Measurements from ENCODE around the gene GRM4.

Gene GRM4

DNA sequence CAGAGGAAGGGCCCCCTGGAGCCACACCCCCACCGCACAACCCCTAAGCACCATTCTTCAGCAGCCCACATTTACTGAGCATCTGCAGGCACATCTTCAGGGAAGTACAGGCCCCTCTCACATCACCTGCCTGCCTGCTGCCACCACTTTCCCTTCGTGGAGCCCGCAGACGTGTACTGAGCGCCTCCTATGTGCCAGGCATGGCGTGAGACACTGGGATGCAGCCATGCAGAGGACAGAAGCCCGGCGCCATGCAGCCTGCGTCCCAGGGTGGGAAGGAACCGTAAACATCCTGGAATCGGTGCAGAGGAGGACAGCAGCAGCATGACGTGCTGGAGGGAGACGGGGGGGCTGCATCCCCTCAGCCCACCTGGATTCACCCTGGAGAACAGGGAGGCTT, 78.1 kb downstream of the GRM4 start:
- TF ChIP-seq GATA3 (IDR thresholded peaks at IDR 0.05; ENCODE audit: low read depth, low read length) (no peak), GATA2 (IDR thresholded peaks at IDR 0.05; ENCODE audit: low read depth, low read length) (no peak)

DNA sequence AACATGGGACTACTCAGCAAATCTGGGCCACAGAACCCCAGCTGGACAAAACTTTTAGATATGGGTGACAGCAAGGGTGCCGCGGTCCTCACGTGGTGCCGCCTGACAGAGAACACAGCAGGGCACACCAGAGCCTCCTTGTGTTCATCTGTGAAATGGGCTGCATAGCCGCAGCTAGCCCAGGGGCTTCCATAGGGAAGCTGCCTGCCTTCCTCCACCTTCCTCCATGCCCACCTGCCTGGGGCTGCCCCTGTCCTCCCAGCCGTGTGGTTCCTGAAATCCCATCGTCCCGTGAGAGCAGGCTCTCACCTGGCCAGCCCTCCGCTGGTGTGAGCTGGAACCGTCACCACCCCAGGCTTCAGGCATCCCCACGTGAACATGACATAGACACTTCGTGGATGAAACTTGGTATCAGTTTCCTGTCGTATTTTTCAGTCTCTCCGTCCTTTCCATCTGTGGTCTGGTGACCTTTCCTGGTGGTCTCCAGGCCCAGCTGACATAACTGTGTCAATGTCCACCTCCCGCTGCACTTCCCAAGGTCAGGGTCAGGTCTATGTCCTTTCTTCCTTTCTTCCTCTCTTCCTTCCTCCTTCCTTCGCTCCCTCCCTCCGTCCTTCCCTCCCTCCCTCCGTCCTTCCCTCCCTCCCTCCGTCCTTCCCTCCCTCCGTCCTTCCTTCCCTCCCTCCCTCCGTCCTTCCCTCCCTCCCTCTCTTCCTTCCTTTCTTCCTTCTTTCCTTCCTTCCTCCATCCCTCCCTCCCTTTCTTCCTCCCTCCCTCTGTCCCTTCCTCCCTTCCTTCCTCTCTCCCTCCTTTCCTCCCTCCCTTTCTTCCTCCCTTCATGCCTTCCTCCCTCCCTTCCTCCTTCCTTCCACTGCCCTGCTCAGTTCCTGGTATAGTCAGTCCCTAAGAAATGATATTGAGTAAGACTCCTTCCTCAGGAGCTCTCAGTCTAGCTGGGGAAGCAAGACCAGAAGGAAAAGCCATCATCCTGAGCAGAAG, 78.8 kb downstream of the GRM4 start:
- TF ChIP-seq GATA3 (IDR thresholded peaks at IDR 0.05; ENCODE audit: low read depth, low read length), result no peak
- TF ChIP-seq GATA2 (IDR thresholded peaks at IDR 0.05; ENCODE audit: low read depth, low read length), result no peak

DNA sequence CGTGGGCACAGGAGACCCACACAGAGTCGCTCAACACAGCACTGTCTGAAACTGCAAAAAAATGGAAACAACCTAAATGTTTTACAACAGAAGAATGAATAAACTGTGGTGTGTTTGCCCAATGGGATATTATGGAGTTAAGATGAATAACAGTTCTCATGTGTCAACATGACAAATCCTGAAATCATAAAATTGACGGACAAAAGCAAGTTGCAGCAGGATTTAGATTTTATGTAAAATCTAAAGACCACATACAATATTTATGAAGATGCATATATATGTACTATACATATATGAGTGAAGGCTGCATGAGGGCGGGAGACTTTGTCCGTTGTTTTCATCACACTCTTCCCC, 79.7 kb downstream of the GRM4 start:
- no peak for TF ChIP-seq GATA3 (IDR thresholded peaks at IDR 0.05; ENCODE audit: low read depth, low read length)
- no peak for TF ChIP-seq GATA2 (IDR thresholded peaks at IDR 0.05; ENCODE audit: low read depth, low read length)

DNA sequence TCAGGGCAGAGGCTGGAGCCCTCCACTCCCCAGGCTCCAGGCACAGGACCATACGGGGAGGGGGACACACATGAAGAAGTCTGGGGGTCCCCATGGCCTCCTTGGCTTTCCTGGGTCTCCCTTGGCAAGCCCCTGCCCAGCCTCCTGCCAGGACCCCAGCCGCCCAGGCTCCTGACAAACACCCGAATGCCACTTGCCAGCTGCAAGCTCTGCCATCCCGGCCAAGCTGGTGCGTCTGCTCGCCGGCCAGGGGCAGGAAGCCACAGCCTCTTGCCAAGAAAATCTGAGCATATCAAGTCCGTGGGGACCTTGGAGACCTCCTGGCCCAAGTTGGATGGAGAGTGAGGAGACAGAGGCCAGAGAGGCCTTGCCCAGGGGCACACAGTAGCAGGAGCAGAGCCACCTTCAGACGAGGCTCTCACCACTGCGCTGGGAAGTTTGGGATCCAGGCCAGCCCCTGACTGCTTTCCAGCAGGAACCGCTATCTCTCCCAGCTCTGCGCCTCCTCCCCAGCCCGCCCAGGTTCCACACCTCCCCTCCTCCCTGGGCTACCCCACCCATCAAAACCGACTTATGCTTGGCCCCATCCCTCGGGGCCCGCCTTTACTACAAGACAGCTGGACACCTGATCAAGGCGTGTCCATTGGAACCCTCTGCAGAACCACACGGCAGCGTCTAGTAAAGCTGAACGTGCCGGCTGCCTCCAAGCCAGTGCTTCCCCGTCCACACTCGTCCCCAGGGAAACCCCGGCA, 80.2 kb downstream of the GRM4 start:
- TF ChIP-seq GATA2 (IDR thresholded peaks at IDR 0.05; ENCODE audit: low read depth, low read length) (no peak), GATA3 (IDR thresholded peaks at IDR 0.05; ENCODE audit: low read depth, low read length) (no peak)

DNA sequence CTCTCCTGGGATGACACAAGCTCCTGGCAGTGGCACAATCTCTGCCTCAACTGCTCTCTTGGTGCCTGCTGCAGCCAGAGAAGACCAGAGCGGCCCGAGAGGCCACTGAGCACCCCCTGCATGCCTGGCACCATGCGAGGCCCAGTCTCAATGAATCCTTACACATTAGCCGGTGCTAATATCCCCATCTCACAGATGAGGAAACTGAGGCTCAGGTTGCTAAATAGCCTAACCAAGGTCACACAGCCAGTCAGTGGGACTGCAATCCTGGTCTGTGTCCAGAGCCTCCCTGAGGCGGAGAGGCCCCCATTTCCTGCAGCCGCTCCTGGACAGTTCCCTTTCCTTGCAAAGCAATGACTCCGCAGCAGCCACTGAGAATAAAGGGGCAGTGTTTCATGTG, 81.2 kb downstream of the GRM4 start:
- TF ChIP-seq GATA2 (IDR thresholded peaks at IDR 0.05; ENCODE audit: low read depth, low read length) (no peak), GATA3 (IDR thresholded peaks at IDR 0.05; ENCODE audit: low read depth, low read length) (no peak)

DNA sequence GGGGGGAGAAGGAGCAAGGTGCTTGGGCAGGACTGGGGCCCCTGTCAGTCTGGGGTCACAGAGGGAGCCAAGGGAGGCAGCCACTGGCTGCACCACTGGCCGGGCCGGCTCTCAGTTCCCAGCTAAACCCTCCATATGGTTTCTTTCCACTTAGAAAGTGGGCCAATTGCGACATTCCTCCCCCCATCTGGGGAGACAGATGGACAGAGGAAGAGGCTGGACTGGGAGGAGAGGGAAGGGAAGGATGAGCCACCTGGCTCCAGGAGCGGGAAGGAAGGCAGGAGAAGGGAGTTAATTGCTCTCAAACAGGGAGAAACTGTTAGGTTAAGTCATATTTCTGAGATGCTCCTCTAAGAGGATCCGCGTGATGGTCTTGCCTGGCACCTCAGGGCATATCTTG, 82.2 kb downstream of the GRM4 start:
- TF ChIP-seq GATA3 (IDR thresholded peaks at IDR 0.05; ENCODE audit: low read depth, low read length), result no peak
- no peak for TF ChIP-seq GATA2 (IDR thresholded peaks at IDR 0.05; ENCODE audit: low read depth, low read length)

DNA sequence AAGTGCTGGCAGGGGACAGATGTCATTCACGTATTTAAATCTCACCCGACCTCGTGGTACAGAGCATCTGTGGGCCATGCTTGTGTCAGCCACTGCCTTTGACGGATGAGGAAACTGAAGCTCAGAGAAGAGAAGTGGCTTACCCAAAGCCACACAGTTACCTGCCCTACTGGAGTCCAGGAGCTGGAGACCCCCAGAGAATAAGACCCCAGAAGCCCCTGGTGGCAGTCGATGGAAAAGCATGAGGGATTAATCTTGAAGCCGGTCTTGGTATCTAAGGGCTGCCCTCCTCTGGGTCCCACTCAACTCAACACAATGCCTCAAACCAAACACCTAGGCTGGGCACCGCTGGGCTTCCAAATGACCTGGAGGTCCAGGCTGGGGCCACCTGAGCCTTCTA, 83.1 kb downstream of the GRM4 start:
- no peak for TF ChIP-seq GATA3 (IDR thresholded peaks at IDR 0.05; ENCODE audit: low read depth, low read length)
- TF ChIP-seq GATA2 (IDR thresholded peaks at IDR 0.05; ENCODE audit: low read depth, low read length), result no peak

DNA sequence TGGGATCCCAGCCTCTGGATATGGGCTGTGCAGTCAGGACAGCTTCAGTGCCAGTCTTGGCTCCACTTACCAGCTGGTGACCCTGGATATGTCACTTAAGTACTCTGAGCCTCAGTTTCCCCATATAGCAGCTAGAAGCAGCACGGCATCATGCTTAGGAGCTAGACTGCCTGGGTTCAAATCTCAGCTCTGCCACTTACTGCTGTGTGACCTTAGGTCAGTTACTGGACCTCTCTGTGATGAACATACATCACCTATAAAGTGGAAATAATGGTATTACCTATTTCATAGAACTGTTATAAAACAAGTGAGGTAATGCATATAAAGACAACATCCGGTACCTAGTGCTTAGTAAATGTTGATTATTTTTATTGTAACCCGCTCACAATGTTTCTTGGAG, 83.7 kb downstream of the GRM4 start:
- no peak for TF ChIP-seq GATA2 (IDR thresholded peaks at IDR 0.05; ENCODE audit: low read depth, low read length)
- no peak for TF ChIP-seq GATA3 (IDR thresholded peaks at IDR 0.05; ENCODE audit: low read depth, low read length)

DNA sequence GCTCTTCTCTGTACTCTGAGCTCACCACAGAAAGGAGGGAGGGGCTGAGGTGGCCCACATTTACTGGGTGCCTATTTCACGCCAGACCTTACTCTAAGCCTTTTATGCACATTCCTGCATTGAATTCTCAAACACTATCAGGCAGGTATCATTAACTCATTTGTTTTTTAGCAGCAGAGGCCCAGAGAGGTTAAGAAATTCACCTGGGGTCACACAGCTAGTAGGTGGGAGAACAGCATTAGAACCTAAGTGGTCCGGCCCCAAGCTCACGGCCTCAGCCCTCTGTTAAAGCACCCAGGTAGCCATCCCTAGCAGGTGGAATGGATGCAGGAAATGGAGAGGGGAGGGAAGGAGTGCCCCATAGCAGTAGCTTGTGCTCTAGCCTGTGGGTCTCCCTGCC, 84.5 kb downstream of the GRM4 start:
- TF ChIP-seq GATA3 (IDR thresholded peaks at IDR 0.05; ENCODE audit: low read depth, low read length) (no peak), GATA2 (IDR thresholded peaks at IDR 0.05; ENCODE audit: low read depth, low read length) (no peak)

DNA sequence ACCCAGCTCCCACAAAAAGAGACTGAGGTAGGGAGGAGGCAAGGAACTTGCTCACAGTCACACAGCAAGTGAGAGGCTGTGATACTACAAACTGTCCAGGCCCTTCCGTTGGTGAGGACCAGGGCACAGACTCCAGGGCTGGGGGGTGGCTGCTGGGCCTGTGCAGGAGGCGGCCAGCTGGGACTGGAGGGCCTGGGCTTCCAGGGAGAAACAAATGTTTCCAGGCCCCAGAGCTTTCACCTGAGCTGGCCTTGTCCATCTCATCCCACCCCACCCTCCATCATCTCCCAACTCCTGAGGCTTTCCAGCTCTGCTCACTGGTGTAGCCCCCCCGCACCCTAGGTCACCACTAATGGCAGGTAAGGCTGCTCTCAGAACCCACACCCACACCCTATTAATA, 86.0 kb downstream of the GRM4 start:
- TF ChIP-seq GATA2 (IDR thresholded peaks at IDR 0.05; ENCODE audit: low read depth, low read length) (no peak), GATA3 (IDR thresholded peaks at IDR 0.05; ENCODE audit: low read depth, low read length) (no peak)

DNA sequence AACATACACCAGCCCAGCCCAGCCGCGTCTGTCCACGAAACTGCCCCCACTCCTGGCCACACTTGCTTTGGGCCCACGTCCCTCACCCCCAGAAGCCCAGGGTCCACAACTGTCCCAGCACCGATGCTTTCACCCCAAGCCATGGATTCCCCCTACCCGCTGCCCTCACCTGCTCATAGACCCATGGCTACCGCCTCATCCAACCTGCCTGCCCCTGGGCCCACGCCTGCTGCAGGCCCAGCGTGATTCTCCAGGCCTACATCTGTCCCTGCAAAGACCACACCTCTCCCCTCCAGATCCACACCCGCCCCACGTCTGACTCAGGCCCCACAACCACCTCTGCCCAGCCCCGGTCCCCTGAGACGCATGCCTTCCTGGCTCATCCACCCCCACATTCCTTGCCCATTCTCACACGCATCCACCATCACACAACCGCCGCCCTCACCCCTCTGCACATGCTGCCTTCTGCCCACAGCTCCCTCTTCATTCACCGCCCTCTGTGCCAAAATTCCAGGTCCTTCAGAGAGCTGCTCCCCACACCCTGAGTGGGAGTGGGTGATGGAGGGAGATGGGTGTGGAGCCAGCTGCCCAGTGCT, 86.7 kb downstream of the GRM4 start:
- TF ChIP-seq GATA2 (IDR thresholded peaks at IDR 0.05; ENCODE audit: low read depth, low read length), result no peak
- TF ChIP-seq GATA3 (IDR thresholded peaks at IDR 0.05; ENCODE audit: low read depth, low read length), result no peak

DNA sequence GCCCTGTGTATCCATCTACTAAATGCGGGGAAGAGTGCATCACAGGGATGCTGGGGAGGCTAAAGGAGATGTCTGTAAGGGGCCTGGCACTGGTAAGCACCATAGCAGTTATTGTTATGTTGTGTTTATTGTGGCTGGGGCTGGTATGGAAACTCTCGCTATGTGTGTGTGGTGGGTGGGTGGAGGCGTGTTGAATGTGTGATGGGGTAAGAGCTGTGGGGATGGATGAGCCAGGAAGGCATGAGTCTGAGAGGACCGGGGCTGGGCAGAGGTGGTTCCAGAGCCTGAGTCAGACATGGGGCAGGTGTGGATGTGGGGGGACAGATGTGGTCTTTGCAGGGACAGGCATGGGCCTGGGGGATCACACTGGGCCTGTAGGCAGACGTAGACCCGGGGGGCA, 88.1 kb downstream of the GRM4 start:
- TF ChIP-seq GATA2 (IDR thresholded peaks at IDR 0.05; ENCODE audit: low read depth, low read length) (no peak), GATA3 (IDR thresholded peaks at IDR 0.05; ENCODE audit: low read depth, low read length) (no peak)

DNA sequence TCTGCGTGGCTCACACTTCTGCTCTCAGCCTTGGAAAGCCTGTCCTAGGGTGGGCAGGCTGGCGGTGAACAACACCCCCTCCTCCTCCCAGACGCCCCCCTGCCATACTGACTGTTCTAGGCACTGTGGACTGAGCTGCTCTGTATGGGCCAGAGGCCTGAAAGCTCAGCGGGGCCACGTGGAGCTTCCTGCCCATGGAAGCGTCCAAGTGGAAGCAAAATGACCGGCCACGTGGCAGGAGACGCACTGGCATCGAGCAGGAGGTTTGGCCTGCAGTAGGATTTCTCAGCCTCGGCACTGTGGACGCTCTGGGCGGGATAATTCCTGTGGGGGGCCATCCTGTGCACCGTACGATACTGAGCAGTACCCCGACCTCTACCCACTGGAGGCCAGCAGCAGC, 88.7 kb downstream of the GRM4 start:
- TF ChIP-seq GATA3 (IDR thresholded peaks at IDR 0.05; ENCODE audit: low read depth, low read length), result no peak
- TF ChIP-seq GATA2 (IDR thresholded peaks at IDR 0.05; ENCODE audit: low read depth, low read length), result no peak

DNA sequence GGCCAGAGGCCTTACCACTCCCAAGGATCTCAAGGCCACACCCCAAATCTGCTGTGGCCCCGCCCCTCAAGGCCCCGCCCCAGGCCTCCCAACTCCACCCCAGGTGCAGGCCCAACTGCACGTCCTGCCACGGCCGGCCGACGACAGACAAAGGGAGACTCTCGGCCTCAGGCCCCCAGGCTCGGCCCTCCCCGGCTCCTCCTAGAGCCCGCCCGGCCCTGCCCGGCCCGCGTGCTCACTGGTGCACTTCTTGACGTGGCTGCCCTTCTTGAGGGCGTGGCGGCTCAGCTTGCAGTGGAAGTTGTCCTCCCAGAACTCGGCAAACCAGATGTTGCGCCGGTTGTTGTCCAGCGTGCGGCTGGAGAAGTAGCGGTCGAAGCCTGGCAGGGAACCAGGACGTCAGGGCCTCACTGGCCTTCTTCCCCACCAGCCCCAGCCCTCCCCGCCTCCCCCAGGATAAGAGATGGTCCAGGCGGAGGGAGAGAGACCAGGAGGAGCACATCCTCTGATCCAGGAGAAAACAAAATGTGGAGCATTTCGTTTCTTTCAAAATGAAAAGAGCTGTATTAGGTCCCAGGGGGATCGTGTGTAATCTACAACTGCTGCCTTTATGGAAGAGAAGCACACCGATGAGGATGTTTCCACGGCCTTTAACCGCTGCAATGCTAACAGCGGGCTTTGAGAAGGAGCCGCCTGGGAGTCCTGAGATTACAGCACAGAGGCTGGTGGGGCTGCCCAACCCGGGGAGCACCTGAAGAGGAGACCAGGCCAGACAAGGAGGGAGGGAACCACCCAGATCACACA, 89.4 kb downstream of the GRM4 start:
- no peak for TF ChIP-seq GATA3 (IDR thresholded peaks at IDR 0.05; ENCODE audit: low read depth, low read length)
- TF ChIP-seq GATA2 (IDR thresholded peaks at IDR 0.05; ENCODE audit: low read depth, low read length), result no peak
